GM12878 (cell line): ENCODE measurements around the gene WWP2. TPM values are rescaled to one million over a fixed set of nuclear protein-coding genes. Genes with fewer than 3 reads are reported as not detected.

Source experiments
- ATAC-seq: fragments of 200-7000 bp; cut with Tn5 transposase; 3 replicates; pipeline ENCODE4 v1.9.1; 2020; ENCODE audit warnings: mild to moderate bottlenecking, moderate library complexity
- BruUV-seq: library from RNA; stranded (reverse); fragments of 400-500 nt; replicated peaks from 2 replicates; lab custom pipeline; 2021; lab: Mats Ljungman, UMichigan
- CTCF ChIA-PET: fragments of 300-600 bp; sonication (Branson Sonifier 250); formaldehyde crosslinking; extraction: SDS; loops from one replicate; lab custom pipeline; 2021; ENCODE audit warnings: inconsistent platforms; lab: Yijun Ruan, JAX
- POLR2A ChIA-PET: fragments of 350-600 bp; formaldehyde crosslinking; extraction: SDS; loops from one replicate; lab custom pipeline; 2021; ENCODE audit warnings: inconsistent platforms; lab: Charles Lee
- RAD21 ChIA-PET: fragments of 300-600 bp; sonication (Branson Sonifier 250); formaldehyde crosslinking; loops from one replicate; lab custom pipeline; 2023; ENCODE audit warnings: antibody characterized with exemption; ENCODE audit not compliant: unreplicated experiment; lab: Charles Lee
- SMC1A ChIA-PET: fragments of 300-600 bp; sonication (Branson Sonifier 250); formaldehyde crosslinking; loops from one replicate; lab custom pipeline; 2023; ENCODE audit not compliant: unreplicated experiment, uncharacterized antibody; lab: Charles Lee
- DNase-seq: peaks from one replicate; pipeline ENCODE4 v3.0.0-alpha.2; 2011; ENCODE audit warnings: low read depth, low spot score
- FAIRE-seq: peaks from 3 replicates; lab custom pipeline; 2011; peaks lifted over from hg19 to GRCh38; lab: Jason Lieb, UNC
- H2AFZ ChIP-seq: 2 replicates; pipeline ENCODE4 v1.6.0; 2011; ENCODE audit warnings: low read depth, low read length, control low read depth; ENCODE audit not compliant: control insufficient read depth
- H3K27ac ChIP-seq: 2 replicates; pipeline ENCODE4 v1.5.1; 2011; ENCODE audit warnings: control low read depth; ENCODE audit not compliant: control insufficient read depth, insufficient read depth
- H3K27me3 ChIP-seq, 2 experiments: replicated peaks in 1 of 2; 2 replicates each; pipeline versions ENCODE4 v1.6.0 to v1.6.1; 2011; ENCODE audit warnings: low read length in 1 of 2; ENCODE audit not compliant: control insufficient read depth in 2 of 2, insufficient read depth in 2 of 2
- H3K36me3 ChIP-seq, 2 experiments: 2 replicates each; pipeline ENCODE4 v1.5.1; 2011; ENCODE audit warnings: low read length in 1 of 2; ENCODE audit not compliant: control insufficient read depth in 2 of 2, insufficient read depth in 2 of 2
- H3K4me1 ChIP-seq: 2 replicates; pipeline ENCODE4 v1.6.1; 2011; ENCODE audit warnings: mild to moderate bottlenecking, low read length, moderate library complexity, mixed read lengths; ENCODE audit not compliant: control insufficient read depth, insufficient read depth
- H3K4me2 ChIP-seq: 2 replicates; pipeline ENCODE4 v1.6.0; 2011; ENCODE audit warnings: control low read depth; ENCODE audit not compliant: control insufficient read depth, insufficient read depth
- H3K4me3 ChIP-seq: fragments of 200-600 bp; sonication (generic); 2 replicates; pipeline ENCODE4 v1.5.1; 2016
- H3K79me2 ChIP-seq: 2 replicates; pipeline ENCODE4 v1.6.0; 2011; ENCODE audit warnings: low read length; ENCODE audit not compliant: control insufficient read depth, insufficient read depth
- H3K9ac ChIP-seq: 2 replicates; pipeline ENCODE4 v1.8.0; 2011; ENCODE audit warnings: low read length, control low read depth, mixed read lengths; ENCODE audit not compliant: control insufficient read depth, insufficient read depth
- H3K9me3 ChIP-seq: replicated peaks from 3 replicates; pipeline ENCODE4 v1.5.1; 2011; ENCODE audit warnings: mild to moderate bottlenecking, low read length; ENCODE audit not compliant: control insufficient read depth, insufficient read depth
- H4K20me1 ChIP-seq: 2 replicates; pipeline ENCODE4 v1.6.0; 2011; ENCODE audit not compliant: control insufficient read depth, insufficient read depth
- LARP7 ChIP-seq: fragments of 450-650 bp; IDR thresholded peaks from 2 replicates; pipeline ENCODE4 v1.6.1; 2017; ENCODE audit warnings: mild to moderate bottlenecking
- MYB ChIP-seq: fragments of 150-350 bp; IDR thresholded peaks from 2 replicates; pipeline ENCODE4 v1.6.1; 2014; ENCODE audit warnings: mild to moderate bottlenecking, low read depth, low read length, borderline replicate concordance
- PAX5 ChIP-seq: IDR thresholded peaks from 2 replicates; pipeline ENCODE4 v1.6.1; 2011; ENCODE audit warnings: low read depth, low read length, borderline replicate concordance
- POU2F2 ChIP-seq: IDR thresholded peaks from 3 replicates; pipeline ENCODE4 v1.6.1; 2011; ENCODE audit warnings: low read depth, mild to moderate bottlenecking, low read length, borderline replicate concordance
- SIX5 ChIP-seq: IDR thresholded peaks from 2 replicates; pipeline ENCODE4 v1.6.1; 2011; ENCODE audit warnings: mild to moderate bottlenecking, low read depth, low read length, moderate library complexity; ENCODE audit not compliant: severe bottlenecking
- YY1 ChIP-seq: IDR thresholded peaks from 2 replicates; pipeline ENCODE4 v1.6.1; 2011; ENCODE audit warnings: low read depth, mild to moderate bottlenecking, low read length
- WGBS: methylation state at CpG from one replicate; pipeline ENCODE4 v1.1.6; 2016; ENCODE audit warnings: low lambda C conversion rate; ENCODE audit not compliant: insufficient replicate concordance, insufficient coverage; ENCODE audit errors: missing lambda C conversion rate; 5-methylcytosine and 5-hydroxymethylcytosine counted together
- in situ Hi-C: fragments of 300-500 bp; cut with MboI; formaldehyde crosslinking; loops from 9 replicates; pipeline ENCODE4 v1.14.3; 2018; ENCODE audit warnings: mixed read lengths
- intact Hi-C: fragments of 100-400 bp; cut with micrococcal nuclease; formaldehyde crosslinking; loops from one replicate; pipeline ENCODE4 v1.14.2; 2022; ENCODE audit not compliant: unreplicated experiment
- polyA plus RNA-seq, 11 experiments: library from polyadenylated mRNA; depleted of rRNA in 4 of 11; unstranded in 6 of 11; stranded (reverse) in 5 of 11; fragments of >200 nt; fragmentation: Nextera tagmentation in 4 of 11; fragmentation: Illumina TruSeq in 1 of 11; extraction: Ambion mirVana in 4 of 11; extraction: Trizol in 1 of 11; gene quantifications; 1 replicate in 1 of 11; 2 replicates in 10 of 11; pipeline versions ENCODE4 v1.2.1 to v1.2.3, GENCODE V29; 2011 to 2016; ENCODE audit warnings: inconsistent platforms in 2 of 11, missing spikeins in 2 of 11, low read depth in 1 of 11
- total RNA-seq, 4 experiments: library from RNA; depleted of rRNA in 3 of 4; stranded (reverse); fragments of >200 nt in 3 of 4; fragmentation: Illumina TruSeq in 1 of 4; extraction: Trizol in 1 of 4; gene quantifications; 2 replicates each; pipeline versions ENCODE4 v1.2.1 to v1.2.3, GENCODE V29; 2013 to 2021
- TF ChIP-seq, protein P1 (sequence below): fragments of 450-650 bp; IDR thresholded peaks from 2 replicates; pipeline ENCODE4 v1.6.1; 2016; ENCODE audit warnings: mild to moderate bottlenecking, moderate library complexity, borderline replicate concordance
- TF ChIP-seq, protein P2 (sequence below): IDR thresholded peaks from 2 replicates; pipeline ENCODE4 v1.6.1; 2012; ENCODE audit warnings: mild to moderate bottlenecking, low read depth, low read length
- TF ChIP-seq, protein P3 (sequence below): IDR thresholded peaks from 2 replicates; pipeline ENCODE4 v1.6.1; 2011; ENCODE audit warnings: low read depth, mild to moderate bottlenecking, low read length, moderate library complexity, borderline replicate concordance; ENCODE audit errors: extremely low read depth
- TF ChIP-seq, protein P4 (sequence below): fragments of 450-650 bp; formaldehyde crosslinking; IDR thresholded peaks from 2 replicates; pipeline ENCODE4 v1.4.0; 2020; ENCODE audit warnings: mild to moderate bottlenecking, moderate library complexity

Gene WWP2
- total and polyA plus RNA-seq, 10 of the 15 experiments (the other 5 are each of a cell fraction or from before 2014, with no cell fraction given): 2.8 to 47.0 (median 23.8) TPM

DNA sequence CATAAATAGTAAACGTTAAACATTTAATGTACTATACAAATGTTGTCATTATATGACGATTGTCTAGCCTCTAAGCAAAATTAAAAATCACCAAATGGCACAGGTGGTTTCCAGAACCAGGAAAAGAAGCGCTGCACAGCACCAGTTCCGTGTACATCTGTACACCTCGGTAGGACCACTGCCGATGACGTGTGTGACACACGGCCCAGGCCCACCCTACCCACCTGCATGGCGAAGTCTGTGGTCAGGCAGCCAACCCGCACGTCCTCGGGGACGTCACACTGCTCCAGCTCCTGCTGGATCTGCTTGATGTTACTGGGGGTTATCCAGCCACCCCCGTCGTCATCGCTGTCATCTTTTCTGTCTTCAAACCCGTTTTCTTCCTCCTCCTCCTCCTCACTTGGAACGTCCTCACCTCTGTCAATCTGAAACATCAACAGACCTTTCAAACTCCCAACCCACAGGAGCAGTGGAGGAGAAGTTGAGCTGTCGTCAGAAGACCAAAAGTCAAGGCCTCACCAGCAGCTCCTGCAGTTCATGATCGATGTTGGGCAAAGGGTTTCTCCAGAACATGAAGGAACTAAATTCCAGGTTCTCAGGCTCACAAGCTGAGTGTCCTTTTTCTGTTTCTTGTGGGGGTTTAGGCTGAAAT is 13.3 kb upstream of the WWP2 start:
- 83% methylated on average over 20 of the region's 20 CpGs for WGBS
- Histone ChIP-seq H3K9me3 (no peaks in the 10 kb centered on the region), H3K4me2 (no peak overlapping the region), H3K27me3 (no peaks in the 10 kb centered on the region), H3K4me3 (no peak overlapping the region), H3K4me1 (peaks cover 5% of the 10 kb centered on the region), H2AFZ (no peak overlapping the region), H3K27ac (no peak overlapping the region), H3K36me3 (peaks cover 24 to 46% of the 10 kb centered on the region in 2 experiments), H3K79me2 (peaks cover 32% of the 10 kb centered on the region), H3K9ac (no peak overlapping the region), H4K20me1 (no peaks in the 10 kb centered on the region)
- ChIA-PET POLR2A (interaction anchor here (0.7 kb wide), 1 partner anchor 9 kb away, joined by 4 read pairs; no protein-coding TSS in a partner anchor), SMC1A (interaction anchor here (0.9 to 1.0 kb wide), 2 partner anchors 13 to 353 kb away, joined by 3 to 5 read pairs; no protein-coding TSS in a partner anchor), CTCF (interaction anchor here (0.7 to 1.3 kb wide), 4 partner anchors 20 to 40 kb away, joined by 3 read pairs; no protein-coding TSS in a partner anchor), RAD21 (no interaction called here)
- DNase-seq: no peak
- BruUV-seq: TSS peak; percentile 6
- no peak for FAIRE-seq
- in situ Hi-C loops (no loop called here), intact Hi-C loops (no loop called here)
- no peak for ATAC-seq
- TF ChIP-seq, protein P1, sequence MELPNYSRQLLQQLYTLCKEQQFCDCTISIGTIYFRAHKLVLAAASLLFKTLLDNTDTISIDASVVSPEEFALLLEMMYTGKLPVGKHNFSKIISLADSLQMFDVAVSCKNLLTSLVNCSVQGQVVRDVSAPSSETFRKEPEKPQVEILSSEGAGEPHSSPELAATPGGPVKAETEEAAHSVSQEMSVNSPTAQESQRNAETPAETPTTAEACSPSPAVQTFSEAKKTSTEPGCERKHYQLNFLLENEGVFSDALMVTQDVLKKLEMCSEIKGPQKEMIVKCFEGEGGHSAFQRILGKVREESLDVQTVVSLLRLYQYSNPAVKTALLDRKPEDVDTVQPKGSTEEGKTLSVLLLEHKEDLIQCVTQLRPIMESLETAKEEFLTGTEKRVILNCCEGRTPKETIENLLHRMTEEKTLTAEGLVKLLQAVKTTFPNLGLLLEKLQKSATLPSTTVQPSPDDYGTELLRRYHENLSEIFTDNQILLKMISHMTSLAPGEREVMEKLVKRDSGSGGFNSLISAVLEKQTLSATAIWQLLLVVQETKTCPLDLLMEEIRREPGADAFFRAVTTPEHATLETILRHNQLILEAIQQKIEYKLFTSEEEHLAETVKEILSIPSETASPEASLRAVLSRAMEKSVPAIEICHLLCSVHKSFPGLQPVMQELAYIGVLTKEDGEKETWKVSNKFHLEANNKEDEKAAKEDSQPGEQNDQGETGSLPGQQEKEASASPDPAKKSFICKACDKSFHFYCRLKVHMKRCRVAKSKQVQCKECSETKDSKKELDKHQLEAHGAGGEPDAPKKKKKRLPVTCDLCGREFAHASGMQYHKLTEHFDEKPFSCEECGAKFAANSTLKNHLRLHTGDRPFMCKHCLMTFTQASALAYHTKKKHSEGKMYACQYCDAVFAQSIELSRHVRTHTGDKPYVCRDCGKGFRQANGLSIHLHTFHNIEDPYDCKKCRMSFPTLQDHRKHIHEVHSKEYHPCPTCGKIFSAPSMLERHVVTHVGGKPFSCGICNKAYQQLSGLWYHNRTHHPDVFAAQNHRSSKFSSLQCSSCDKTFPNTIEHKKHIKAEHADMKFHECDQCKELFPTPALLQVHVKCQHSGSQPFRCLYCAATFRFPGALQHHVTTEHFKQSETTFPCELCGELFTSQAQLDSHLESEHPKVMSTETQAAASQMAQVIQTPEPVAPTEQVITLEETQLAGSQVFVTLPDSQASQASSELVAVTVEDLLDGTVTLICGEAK: no peak
- TF ChIP-seq, protein P2, sequence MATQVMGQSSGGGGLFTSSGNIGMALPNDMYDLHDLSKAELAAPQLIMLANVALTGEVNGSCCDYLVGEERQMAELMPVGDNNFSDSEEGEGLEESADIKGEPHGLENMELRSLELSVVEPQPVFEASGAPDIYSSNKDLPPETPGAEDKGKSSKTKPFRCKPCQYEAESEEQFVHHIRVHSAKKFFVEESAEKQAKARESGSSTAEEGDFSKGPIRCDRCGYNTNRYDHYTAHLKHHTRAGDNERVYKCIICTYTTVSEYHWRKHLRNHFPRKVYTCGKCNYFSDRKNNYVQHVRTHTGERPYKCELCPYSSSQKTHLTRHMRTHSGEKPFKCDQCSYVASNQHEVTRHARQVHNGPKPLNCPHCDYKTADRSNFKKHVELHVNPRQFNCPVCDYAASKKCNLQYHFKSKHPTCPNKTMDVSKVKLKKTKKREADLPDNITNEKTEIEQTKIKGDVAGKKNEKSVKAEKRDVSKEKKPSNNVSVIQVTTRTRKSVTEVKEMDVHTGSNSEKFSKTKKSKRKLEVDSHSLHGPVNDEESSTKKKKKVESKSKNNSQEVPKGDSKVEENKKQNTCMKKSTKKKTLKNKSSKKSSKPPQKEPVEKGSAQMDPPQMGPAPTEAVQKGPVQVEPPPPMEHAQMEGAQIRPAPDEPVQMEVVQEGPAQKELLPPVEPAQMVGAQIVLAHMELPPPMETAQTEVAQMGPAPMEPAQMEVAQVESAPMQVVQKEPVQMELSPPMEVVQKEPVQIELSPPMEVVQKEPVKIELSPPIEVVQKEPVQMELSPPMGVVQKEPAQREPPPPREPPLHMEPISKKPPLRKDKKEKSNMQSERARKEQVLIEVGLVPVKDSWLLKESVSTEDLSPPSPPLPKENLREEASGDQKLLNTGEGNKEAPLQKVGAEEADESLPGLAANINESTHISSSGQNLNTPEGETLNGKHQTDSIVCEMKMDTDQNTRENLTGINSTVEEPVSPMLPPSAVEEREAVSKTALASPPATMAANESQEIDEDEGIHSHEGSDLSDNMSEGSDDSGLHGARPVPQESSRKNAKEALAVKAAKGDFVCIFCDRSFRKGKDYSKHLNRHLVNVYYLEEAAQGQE: no peak
- TF ChIP-seq YY1 (no peak), PAX5 (no peak), LARP7 (no peak), POU2F2 (no peak), MYB (no peak), SIX5 (no peak)
- TF ChIP-seq, protein P3, sequence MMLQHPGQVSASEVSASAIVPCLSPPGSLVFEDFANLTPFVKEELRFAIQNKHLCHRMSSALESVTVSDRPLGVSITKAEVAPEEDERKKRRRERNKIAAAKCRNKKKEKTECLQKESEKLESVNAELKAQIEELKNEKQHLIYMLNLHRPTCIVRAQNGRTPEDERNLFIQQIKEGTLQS: no peak
- TF ChIP-seq, protein P4, sequence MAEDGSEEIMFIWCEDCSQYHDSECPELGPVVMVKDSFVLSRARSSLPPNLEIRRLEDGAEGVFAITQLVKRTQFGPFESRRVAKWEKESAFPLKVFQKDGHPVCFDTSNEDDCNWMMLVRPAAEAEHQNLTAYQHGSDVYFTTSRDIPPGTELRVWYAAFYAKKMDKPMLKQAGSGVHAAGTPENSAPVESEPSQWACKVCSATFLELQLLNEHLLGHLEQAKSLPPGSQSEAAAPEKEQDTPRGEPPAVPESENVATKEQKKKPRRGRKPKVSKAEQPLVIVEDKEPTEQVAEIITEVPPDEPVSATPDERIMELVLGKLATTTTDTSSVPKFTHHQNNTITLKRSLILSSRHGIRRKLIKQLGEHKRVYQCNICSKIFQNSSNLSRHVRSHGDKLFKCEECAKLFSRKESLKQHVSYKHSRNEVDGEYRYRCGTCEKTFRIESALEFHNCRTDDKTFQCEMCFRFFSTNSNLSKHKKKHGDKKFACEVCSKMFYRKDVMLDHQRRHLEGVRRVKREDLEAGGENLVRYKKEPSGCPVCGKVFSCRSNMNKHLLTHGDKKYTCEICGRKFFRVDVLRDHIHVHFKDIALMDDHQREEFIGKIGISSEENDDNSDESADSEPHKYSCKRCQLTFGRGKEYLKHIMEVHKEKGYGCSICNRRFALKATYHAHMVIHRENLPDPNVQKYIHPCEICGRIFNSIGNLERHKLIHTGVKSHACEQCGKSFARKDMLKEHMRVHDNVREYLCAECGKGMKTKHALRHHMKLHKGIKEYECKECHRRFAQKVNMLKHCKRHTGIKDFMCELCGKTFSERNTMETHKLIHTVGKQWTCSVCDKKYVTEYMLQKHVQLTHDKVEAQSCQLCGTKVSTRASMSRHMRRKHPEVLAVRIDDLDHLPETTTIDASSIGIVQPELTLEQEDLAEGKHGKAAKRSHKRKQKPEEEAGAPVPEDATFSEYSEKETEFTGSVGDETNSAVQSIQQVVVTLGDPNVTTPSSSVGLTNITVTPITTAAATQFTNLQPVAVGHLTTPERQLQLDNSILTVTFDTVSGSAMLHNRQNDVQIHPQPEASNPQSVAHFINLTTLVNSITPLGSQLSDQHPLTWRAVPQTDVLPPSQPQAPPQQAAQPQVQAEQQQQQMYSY: no peak
